Suppressor macrophage treated with lipopolysaccharide for 4 hours (primary cell): ENCODE results near the gene TLR5.

ENCODE experiments used
- DNase-seq: peaks from one replicate; pipeline ENCODE4 v3.0.0-alpha.2; 2020

TLR5 gene

GRCh38 chr1:223146745-223147144 lies 3.7 kb upstream of the TLR5 start:
- no peak for DNase-seq

GRCh38 chr1:223144914-223145313 lies 1.9 kb upstream of the TLR5 start:
- no peak for DNase-seq

GRCh38 chr1:223144431-223144830 lies 1.4 kb upstream of the TLR5 start:
- DNase-seq: no peak

- no peak for DNase-seq
Measured at GRCh38 chr1:223143537-223144248, 645 bp upstream of the TLR5 start.

DNA sequence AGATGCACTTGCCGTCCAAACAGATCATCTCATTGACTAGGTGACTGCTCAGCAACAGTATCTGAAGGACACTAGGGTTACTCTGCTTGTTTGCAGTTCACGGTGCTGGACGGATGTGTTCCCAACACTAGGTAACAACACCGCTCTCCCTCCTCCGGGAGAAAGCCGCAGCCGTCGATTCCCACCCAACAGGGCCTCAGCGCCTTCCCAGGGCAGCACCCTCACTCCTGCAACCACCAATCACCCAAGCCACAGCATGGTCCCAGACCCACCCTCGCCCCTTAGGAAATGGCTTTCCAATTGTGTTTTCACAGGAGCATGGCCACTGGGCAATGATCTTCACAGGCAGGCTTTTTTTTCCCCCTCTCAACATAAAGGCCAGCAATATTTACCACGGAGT lies 779 bp downstream of the TLR5 start:
- DNase-seq: no peak

DNA sequence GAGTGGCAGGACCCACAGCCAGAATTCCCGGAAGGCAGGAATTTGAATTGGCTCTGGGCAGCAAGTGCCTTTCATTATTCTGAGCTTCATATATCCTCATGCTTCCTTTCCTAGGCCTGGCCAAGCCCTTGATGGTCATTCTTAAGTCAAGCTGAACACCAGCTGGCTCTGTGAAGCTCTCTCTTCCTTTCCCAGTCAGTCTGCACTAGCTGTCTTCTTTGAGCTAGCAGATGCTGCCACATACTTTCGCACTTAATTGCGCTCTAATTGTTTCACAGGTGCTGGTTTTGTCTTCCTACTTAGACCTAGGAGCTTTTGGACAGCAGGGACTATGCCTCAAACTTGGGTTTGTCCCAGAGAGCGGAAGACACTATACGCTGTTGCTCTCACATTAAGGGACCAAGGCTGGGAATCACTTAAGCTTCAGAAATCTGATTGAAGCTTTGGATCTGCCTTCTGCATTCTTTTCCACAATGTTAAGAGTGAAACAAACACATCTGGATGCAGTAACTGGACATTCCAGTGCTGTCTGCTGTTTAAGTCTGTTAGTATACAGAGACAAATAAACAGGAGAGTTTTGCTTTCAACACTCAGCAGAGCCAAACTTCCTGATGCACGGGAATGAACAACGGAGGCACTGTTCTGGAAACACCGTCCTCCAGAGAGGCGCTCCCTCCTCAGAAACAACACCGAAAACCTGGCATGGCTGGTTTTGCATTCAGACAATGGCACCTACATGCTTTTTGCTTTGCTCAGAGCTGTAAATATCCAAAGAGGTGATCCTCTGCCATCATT lies 2.2 kb downstream of the TLR5 start:
- no peak for DNase-seq

DNA sequence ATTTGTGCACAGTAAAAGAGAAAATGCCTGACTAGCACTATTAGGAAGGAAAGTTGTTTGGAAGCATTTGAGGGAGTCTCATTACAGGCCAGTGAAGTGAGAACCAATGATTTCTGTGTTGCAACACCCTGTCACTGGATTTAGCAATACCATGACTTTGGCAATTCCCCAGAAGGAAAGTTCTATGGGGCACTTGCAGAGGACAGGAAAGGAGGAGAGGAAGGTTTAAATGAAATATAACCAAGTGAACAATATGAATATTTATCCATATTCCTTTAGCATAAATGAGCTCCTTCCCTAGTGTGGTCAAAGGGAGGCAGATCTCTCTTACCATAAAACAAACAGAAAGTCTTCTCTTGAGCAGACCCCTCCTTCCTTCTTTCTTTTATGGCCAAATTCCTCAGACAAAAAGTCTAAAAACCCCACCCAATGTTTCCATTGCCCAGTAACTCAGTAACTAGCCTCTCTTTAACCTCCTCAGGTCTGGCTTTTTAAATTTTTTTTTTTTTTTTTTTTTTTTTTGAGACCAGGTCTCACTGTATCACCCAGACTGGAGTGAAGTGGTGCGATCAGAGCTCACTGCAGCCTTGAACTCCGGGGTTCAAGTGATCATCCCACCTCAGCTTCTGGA lies 5.5 kb downstream of the TLR5 start:
- DNase-seq: peak; percentile 87

DNA sequence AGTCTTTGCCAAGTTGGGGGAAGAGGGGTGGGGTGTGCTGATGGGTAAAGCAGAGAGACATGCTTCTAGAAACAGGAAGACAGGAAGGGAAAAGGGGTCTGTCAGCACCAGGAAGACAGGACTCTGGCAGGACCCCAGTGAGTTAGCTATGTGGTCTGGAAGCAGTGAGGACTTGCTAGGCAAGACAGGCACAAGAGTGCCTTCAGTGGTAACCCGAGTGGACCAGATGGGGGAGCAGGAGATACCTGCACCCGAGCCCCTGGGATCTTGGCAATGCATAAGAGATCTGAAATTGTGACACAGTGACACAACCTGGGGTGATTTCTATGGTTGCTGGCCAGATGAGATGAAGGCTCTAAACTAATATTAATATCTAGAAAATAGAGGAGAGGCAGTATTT lies 7.0 kb downstream of the TLR5 start:
- DNase-seq: no peak

DNA sequence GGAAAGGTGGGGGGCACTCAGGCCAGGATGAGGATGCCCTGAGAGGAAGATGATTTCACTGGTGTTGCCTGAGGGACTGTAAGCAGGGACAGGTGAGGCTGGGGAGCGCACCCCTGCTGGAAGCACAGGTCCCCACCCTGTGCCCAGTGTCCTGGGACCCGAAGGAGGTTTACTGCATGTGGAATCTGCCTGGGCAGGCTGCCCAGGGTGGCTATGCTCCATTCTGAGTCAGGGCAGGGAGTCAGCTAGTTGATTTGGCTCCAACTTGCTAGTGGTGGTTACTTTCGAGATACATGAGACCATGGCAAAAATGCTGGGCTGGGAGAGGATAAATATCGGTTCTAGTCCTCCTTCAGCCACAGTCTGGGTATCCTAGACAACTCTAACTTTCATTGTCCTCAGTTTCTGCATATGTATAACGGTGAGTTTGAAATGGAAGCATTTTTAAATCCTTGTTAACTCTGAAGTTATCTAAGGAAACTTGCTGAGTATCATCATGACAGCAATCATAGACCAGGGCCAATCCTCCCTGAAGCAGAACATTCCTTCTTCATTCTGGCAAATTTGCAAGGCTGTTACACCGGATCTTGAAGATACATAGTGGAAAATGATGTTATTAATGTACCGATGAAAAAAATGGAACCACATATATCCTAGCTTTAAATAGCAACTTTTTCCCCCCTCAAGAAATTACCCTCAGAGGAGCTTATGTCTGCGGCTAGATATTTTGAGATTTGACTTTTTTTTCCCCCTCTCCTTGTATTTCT lies 7.7 kb downstream of the TLR5 start:
- DNase-seq: no peak

- DNase-seq: peak; percentile 93
Measured at GRCh38 chr1:223133824-223134435, 9.1 kb downstream of the TLR5 start.

DNA sequence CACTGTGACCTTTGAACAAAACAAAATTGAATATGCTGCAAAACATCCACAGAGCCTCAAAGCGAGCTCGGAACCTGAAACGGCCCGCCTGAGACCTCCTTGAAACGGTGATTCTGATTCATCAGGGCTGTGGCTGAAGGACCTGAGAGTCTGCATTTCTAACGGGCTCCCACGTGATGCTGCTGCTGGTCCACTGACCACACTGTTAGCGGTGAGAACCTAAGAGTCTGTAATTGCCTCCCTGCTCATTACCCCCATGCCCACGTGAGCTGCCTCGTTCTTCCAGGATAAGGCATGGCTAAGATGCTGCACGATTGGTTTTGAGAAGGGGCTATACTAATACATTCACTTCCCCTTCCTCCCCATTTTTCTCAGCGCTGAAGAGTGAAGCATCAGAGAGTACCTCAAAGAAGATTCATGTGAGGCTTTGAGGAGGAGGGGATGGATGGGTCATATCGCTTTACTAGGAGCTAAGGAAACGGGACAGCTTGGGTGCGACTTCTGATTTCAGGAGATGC lies 9.7 kb downstream of the TLR5 start:
- DNase-seq: no peak

DNA sequence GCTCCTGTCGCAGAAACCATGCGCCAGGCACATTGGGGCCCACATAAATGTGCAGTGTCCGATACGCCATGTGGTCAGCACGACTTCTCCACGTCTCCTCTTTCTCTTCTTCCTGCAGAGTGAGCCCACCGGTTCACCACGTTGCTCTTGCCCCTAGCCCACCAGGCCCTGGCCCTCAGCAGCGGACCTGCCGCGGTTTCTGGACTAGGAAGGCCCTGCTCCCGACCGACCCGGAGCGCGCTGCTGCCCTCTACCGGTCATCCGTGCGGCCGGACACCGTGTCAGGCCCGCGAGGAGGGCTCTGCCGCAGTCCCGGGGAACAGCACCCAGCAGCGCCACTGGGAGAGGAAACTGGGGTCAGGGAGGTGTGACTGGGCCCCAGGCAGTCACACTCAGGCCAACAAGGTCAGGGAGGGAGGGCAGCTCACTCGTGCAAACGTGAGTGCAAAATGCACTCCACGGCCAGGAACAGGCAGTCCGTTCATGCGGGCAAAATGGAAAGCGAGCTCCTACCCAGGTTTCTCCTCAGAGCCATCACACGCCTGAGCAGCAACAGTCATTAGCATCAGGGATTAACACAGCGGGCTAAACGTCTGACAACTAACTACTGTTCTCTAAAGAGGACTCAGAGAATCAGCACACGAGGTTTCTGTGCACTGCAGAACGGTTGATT lies 13.7 kb downstream of the TLR5 start:
- DNase-seq: peak; percentile 77

- no peak for DNase-seq
Measured at GRCh38 chr1:223126741-223127140, 16.3 kb downstream of the TLR5 start.

GRCh38 chr1:223125766-223126165 lies 17.3 kb downstream of the TLR5 start:
- no peak for DNase-seq

DNA sequence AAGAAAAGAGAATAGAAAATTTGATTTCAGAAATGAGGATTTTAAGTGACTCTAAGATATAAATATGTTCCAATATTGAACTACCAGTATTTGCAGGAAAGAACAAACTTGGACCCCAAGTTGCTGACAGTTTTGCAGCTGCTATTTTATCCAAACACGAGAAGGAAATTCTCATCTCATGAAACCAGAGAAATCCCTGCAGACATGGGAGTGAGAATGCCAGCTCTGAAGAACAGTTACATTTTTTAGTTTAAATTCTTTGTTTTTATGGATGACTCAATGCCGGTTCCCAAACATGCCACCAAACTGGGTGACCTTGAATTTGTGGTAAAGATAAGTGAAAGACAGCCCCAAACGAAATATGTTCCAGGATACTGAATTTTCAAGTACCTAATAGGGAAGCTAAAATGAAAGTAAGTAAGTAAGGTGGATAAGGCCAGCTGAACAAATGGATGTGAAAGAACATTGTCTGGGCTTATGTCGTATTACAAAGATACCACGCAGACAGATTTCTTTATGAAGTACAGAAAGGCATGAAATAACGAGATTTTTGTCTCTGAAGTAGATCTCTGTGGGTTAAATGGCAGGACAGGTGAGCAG lies 19.9 kb downstream of the TLR5 start:
- DNase-seq: no peak

- no peak for DNase-seq
Measured at GRCh38 chr1:223118418-223118817, 24.6 kb downstream of the TLR5 start.

DNA sequence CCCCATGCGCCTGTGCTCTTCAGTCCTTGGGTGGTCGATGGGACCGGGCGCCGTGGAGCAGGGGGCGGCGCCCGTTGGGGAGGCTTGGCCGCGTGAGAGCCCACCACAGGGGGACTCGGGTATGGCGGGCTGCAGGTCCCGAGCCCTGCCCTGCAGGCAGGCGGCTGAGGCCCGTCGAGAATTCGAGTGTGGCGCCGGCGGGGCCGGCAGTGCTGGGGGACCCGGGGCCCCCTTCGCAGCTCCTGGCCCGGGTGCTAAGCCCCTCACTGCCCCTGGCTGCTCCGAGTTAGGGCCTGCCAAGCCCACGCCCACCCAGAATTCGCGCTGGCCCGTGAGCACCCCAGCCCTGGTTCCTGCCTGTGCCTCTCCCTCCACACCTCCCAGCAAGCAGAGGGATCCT lies 26.1 kb downstream of the TLR5 start:
- DNase-seq: no peak

GRCh38 chr1:223114871-223115270 lies 28.2 kb downstream of the TLR5 start:
- no peak for DNase-seq

DNA sequence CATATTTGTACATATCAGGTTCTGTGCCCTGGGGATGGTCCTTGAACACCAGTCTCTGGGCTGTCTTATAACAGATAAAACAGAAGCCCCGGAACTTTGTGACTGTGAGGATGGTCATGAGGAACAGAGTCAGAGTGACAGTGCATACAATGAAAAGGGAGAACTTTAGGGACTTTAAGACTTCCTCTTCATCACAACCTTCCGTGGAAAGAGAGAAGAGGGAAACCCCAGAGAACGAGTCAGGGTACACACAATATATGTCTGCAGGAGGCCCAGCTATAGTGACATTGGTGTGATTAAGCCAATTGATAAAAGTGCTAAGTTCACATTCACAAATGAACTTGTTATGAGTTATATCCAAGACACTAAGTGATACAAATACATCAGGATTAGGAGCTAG lies 32.1 kb downstream of the TLR5 start:
- DNase-seq: peak; percentile 64

GRCh38 chr1:223109581-223110026 lies 33.4 kb downstream of the TLR5 start:
- DNase-seq: no peak

- DNase-seq: peak; percentile 14
Measured at GRCh38 chr1:223106856-223107255, 36.2 kb downstream of the TLR5 start.
